Right kidney (tissue), 9 donors: ENCODE measurements around the gene FGGY.
"Not testable (repeated sequence)": the region's sequence is repeated elsewhere in the genome, so short reads cannot be mapped to it uniquely, and the experiment has no call there.

Source experiments
- DNase-seq: peaks from one replicate; pipeline ENCODE4 v3.0.0-alpha.2; 2016
- long read RNA-seq, 8 donors: transcript quantifications; one replicate each; lab custom pipeline, GENCODE V29; 2026

The FGGY gene, protein sequence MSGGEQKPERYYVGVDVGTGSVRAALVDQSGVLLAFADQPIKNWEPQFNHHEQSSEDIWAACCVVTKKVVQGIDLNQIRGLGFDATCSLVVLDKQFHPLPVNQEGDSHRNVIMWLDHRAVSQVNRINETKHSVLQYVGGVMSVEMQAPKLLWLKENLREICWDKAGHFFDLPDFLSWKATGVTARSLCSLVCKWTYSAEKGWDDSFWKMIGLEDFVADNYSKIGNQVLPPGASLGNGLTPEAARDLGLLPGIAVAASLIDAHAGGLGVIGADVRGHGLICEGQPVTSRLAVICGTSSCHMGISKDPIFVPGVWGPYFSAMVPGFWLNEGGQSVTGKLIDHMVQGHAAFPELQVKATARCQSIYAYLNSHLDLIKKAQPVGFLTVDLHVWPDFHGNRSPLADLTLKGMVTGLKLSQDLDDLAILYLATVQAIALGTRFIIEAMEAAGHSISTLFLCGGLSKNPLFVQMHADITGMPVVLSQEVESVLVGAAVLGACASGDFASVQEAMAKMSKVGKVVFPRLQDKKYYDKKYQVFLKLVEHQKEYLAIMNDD
- long read RNA-seq, donor 1, partial matches to known transcripts: 12 of 12 reads
- long read RNA-seq, donor 1, other reads (novel, unspliced or antisense): 0 of 12 reads
- long read RNA-seq, donor 2: 0 reads
- long read RNA-seq, donor 3: 0 reads
- long read RNA-seq, donor 4, partial matches to known transcripts: 8 of 8 reads
- long read RNA-seq, donor 4, other reads (novel, unspliced or antisense): 0 of 8 reads
- long read RNA-seq, donor 5, partial matches to known transcripts: 11 of 11 reads
- long read RNA-seq, donor 5, other reads (novel, unspliced or antisense): 0 of 11 reads
- long read RNA-seq, donor 6, partial matches to known transcripts: 5 of 6 reads
- long read RNA-seq, donor 6, other reads (novel, unspliced or antisense): 0 of 6 reads
- long read RNA-seq, donor 7: 0 reads
- long read RNA-seq, donor 8, partial matches to known transcripts: 12 of 13 reads
- long read RNA-seq, donor 8, other reads (novel, unspliced or antisense): 0 of 13 reads

GRCh38 chr1:59296358-59297256 is at the start of gene FGGY:
FGGY (plus strand) TSS chr1:59297094; CDS start chr1:59321550, 24,456 bp downstream.
- peak; percentile 92 for DNase-seq

DNA sequence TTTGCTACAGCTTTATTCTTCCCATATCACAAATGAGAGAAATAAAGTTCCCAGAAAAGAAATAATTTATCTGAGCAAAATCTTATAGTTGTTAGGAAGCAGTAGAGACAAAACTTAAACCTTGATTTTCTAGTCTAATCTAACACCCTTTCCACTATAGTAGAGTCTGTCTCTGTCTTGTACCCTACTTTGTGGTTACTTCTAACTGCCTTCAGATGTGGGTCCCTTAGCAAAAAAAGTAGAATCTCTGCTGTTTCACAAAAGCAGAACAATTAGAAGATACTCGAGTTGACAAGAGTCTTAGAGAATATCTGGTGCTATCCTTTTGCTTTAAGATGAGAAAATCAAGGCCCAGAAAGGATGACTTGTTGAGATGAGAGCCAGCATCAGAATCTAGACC is 48.1 kb upstream of the FGGY start:
- no peak for DNase-seq

DNA sequence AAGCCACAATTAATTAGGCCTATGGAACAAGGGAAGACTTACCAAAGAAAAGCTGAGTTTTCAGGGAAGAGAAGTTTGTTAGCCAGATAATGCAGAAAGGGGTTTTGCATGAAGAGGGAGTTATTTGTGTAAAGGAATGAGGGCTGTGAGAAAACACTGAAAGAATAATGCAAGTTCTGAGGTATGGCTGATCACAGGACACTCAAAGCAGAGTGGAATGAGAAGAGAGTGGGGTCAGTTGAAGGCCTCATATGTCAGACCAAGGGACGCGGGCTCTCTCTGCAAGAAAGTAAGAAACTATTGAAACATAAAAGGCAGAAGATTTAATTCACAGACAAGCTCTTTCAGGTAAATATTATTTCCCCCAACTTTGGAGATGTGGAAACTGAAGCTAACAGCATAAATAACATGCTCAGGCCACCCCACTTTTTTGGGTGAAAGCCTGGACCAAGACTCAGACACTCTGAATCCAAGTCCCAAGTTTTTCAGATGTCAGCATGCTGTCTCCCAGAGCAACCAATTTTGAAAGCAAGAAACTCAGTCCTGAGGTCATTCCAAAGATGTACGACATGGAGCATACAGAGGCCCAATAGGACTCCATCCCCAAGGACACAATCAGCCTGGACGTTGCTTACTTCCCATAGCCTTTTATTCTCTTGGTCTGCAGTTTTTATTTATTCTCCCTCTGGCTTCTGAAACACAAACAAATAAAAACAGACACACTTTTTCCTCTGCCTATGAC is 47.3 kb upstream of the FGGY start:
- DNase-seq: no peak

DNA sequence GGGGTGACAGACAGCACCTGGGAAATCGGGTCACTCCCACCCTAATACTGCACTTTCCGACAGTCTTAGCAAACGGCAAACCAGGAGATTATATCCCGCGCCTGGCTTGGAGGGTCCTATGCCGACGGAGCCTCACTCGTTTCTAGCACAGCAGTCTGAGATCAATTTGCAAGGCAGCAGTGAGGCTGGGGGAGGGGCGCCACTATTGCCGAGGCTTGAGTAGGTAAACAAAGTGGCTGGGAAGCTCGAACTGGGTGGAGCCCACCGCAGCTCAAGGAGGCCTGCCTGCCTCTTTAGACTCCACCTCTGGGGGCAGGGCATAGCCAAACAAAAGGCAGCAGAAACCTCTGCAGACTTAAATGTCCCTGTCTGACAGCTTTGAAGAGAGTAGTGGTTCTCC is 45.8 kb upstream of the FGGY start:
- not testable (repeated sequence) for DNase-seq

- not testable (repeated sequence) for DNase-seq
These were observed 40.5 kb upstream of the FGGY start for GRCh38 chr1:59256429-59256828.

GRCh38 chr1:59258412-59259032 is 38.4 kb upstream of the FGGY start:
- no peak for DNase-seq

GRCh38 chr1:59261537-59261936 is 35.4 kb upstream of the FGGY start:
- DNase-seq: no peak

DNA sequence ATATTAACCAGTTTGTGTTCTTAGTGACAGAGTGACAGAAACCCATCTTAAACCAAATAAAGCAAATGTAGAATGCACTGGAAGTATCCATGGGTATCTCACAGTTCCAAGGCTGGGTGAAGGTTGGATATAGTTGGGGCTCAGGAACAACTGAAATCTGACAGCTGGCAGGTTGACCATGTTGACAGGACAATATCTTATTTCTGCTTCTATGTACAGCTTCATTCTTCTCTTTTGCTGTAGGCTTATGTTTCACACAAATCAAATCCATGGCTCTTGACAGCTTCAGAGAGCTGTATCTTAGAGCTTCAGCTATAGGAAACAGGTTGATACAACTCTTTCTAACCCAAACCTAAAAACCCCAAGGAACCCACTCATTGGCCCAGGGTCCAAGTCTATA is 34.3 kb upstream of the FGGY start:
- DNase-seq: no peak

- DNase-seq: no peak
These were observed 33.8 kb upstream of the FGGY start for GRCh38 chr1:59263111-59263510.

DNA sequence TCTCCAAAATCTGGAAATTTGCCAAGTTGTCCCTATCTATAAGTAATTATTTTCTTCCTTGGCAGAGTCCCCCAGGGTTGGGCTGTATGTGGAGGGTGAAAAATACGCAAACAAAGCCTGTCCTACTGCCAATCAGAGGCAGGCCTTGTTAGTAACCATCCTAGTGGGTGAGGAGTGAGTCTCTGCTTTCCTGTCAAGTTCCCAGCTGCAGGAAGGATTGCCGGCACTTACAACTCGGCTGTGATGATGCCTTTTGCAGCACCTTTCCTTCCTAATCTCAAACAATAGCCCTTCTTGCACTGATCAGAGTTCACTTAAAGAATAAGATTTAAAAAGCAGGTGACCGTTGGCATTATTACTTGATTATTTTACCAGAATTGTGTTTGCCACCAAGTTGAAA is 31.3 kb upstream of the FGGY start:
- no peak for DNase-seq

DNA sequence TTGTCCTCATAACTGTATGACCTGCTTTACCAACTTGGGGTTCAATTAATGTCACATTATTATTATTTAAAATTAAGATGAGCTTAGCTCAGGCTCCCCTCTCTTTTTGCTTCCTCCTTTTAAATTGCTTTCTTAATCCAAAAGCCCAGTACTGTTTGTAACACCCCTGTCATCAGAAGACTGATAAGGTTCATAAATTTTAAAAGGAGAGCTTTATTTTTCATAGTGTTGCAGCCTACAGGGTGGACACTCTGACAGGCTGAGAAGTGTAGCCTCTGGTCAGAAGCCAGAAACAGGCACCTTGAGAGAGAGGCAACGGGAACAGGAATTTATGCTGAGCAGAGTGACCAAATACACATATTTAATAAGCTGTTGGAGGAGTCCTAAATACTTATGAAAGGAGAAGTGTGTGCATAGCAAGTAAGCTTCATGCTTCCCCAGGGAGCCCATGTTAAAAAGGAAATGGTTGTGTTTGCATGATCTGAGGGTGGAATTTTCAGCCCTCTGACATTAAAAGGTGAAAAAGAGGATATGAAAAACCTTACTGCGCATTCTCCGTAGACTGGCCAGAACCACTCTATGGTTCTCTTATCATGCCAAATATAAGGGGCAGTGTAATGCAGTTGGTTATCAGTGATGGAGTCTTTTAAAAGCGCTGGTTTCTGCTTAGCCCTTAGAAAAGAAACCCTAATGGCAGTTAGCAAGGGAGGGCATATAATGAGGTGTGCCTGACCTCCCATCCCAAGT is 30.5 kb upstream of the FGGY start:
- no peak for DNase-seq

DNA sequence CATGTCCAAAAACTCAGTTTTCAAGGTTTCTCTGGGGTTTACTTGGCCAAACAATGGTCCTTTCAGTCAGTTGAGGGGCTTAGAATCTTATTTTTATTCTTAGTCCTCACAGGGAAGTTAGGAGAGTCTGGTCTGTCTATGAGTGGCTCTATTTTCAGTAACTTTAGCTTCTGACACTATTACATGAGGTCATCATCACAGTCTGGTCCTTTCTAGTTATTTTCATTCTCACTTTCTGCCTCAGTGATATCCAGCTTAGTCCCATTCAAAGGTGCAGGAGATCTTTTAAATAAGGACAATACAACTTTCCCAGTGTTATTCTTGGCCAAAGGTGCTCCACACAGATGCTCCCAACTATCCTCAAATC is 30.0 kb upstream of the FGGY start:
- DNase-seq: no peak

GRCh38 chr1:59268406-59268805 is 28.5 kb upstream of the FGGY start:
- no peak for DNase-seq

DNA sequence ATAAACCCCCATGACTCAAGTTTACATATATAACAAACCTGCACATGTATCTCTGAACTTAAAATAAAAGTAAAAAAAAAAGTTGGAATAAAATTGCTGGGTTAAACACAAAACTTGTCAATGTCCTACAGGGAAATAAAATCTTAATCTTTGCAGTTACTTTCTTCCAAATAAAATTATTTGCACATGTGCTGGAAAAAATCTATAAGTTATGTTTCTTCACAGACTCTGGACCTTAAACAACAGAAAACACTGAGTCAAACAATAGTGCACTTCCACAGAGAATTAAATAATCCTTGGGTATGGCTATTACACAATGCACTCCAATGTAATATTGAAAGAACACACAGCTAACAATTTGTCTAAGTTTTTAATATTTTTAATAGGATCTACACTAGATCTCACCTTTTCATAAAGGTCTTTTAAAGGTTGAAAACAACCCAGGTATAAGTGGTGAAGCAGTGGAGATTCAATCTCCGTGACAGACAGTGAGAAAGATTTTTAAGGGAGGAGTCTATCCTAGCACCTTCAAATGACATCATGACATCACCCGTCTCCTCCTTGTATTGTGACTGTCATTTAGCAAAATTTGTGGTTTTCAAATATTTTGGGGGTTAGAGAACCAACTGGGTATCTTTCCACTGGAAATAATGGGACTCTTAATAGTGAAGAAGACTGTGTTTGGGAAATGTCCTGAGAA is 25.2 kb upstream of the FGGY start:
- DNase-seq: no peak

DNA sequence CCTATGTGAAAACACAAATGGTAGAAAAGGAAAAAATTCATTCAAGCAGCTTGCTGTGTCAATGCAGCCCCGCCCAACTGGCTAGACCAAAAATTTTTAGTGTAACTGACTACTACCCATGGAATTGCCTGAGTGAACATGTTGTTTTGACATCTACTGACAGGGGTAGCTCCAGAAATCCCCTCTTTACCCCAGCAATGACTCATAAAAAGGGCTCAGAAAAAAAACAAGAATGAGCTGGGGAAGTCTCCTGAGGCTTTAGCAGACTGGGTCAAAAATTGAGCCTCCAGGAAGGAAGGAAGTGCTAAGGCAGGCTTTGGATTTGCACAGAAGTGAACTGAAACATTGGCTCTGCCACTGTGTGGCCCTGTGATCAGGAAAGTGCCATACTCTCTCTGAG is 24.4 kb upstream of the FGGY start:
- DNase-seq: no peak

GRCh38 chr1:59276439-59276851 is 20.4 kb upstream of the FGGY start:
- no peak for DNase-seq

DNA sequence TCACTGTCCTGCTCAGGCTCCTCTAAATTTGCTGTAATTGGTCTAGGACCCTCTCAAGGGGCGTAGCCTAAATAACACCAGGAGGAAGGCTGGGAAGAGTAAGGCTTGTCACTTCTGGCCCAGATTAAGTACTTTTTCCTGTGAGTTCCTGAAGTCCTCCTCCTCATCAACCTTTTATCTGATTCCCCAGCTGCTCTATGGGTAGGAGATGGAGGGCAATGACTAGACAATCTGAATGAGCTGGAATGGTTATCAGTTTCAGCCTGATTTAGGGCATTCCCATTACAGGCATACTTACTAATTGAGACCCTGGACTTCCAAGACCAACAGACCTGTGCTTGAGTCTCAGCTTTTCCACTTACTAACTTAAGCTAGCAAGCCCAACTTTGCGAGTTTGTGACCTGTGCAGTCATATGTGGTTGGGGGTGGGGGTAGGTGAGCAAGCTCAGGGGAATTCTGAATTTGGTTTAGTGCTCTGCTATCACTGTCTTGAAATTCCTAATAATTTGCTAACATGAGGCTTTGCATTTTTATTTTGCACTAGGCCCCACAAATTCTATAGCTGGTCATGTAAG is 18.0 kb upstream of the FGGY start:
- DNase-seq: no peak

DNA sequence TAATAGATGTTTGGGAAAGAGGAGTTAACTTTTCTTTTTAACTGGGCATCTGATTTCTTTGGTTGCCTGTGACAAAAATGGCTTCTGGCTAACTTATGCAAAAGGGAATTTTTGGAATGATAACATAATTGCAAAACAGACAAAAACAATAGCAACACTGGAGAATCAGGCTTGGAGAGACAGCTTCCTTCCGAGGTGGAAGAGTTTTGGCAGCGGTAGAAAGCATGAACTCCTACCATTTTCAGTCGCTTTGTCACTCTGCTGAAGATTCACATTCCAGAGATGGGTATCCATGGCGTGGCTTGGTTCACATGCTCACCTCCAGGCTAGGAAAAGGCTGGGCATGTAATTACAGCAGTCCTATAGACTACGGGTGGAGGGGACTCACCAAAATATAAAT is 17.2 kb upstream of the FGGY start:
- DNase-seq: no peak

- no peak for DNase-seq
These were observed 13.9 kb upstream of the FGGY start for GRCh38 chr1:59282951-59283350.
